T-cell (primary cell): ENCODE measurements around the gene GUF1. TPM values are rescaled to one million over a fixed set of nuclear protein-coding genes. Genes with fewer than 3 reads are reported as not detected.

Source experiments
- ATAC-seq, 4 experiments: fragments of 200-7000 bp in 3 of 4; fragments of 150-1000 bp in 1 of 4; cut with Tn5 transposase; replicated peaks in 1 of 4; 1 replicate in 3 of 4; 2 replicates in 1 of 4; pipeline ENCODE4 v1.10.0; 2021; ENCODE audit warnings: moderate library complexity in 3 of 4, mild to moderate bottlenecking in 2 of 4, moderate number of reproducible peaks in 1 of 4
- CTCF ChIA-PET, 2 donors: fragments of 300-600 bp; sonication (Branson Sonifier 250); formaldehyde crosslinking; loops; one replicate each; lab custom pipeline; 2022; ENCODE audit warnings: antibody characterized with exemption in 2 of 2; lab: Charles Lee
- POLR2A ChIA-PET, 2 donors: fragments of 300-600 bp; sonication (Branson Sonifier 250); formaldehyde crosslinking; loops; one replicate each; lab custom pipeline; 2022; ENCODE audit warnings: antibody characterized with exemption in 2 of 2; lab: Charles Lee
- DNase-seq, 35 experiments: peaks; one replicate each; pipeline versions ENCODE4 v3.0.0 to v3.0.0-alpha.2; 2013 to 2023
- H3K27ac ChIP-seq: one replicate; pipeline ENCODE4 v1.5.1; 2013; ENCODE audit warnings: low read length
- H3K27me3 ChIP-seq, 2 experiments: replicated peaks in 1 of 2; 1 replicate in 1 of 2; 2 replicates in 1 of 2; pipeline versions ENCODE4 v1.6.1 to v1.7.0; 2013; ENCODE audit warnings: low read length in 1 of 2, mixed read lengths in 1 of 2; ENCODE audit not compliant: control insufficient read depth in 2 of 2, insufficient read depth in 2 of 2; ENCODE audit errors: extremely low read depth in 1 of 2
- H3K36me3 ChIP-seq, 2 donors: 1 replicate in 1 of 2; 2 replicates in 1 of 2; pipeline versions ENCODE4 v1.6.1 to v1.7.0; 2013; ENCODE audit warnings: low read length in 1 of 2; ENCODE audit not compliant: control insufficient read depth in 2 of 2, insufficient read depth in 1 of 2; ENCODE audit errors: extremely low read depth in 1 of 2
- H3K4me1 ChIP-seq, 2 experiments: 1 replicate in 1 of 2; 2 replicates in 1 of 2; pipeline versions ENCODE4 v1.6.1 to v1.7.0; 2013; ENCODE audit warnings: low read length in 2 of 2, mixed read lengths in 1 of 2; ENCODE audit not compliant: insufficient read depth in 2 of 2, control insufficient read depth in 1 of 2; ENCODE audit errors: extremely low read depth in 1 of 2
- H3K4me3 ChIP-seq, 2 donors: 1 replicate in 1 of 2; 2 replicates in 1 of 2; pipeline versions ENCODE4 v1.5.1 to v1.7.0; 2013; ENCODE audit warnings: mild to moderate bottlenecking in 2 of 2, low read length in 1 of 2, moderate library complexity in 1 of 2; ENCODE audit not compliant: control insufficient read depth in 1 of 2; ENCODE audit errors: extremely low read depth in 1 of 2
- H3K9me3 ChIP-seq: 2 replicates; pipeline ENCODE4 v1.7.0; 2013
- H3K27ac Mint-ChIP-seq, 2 donors: one replicate each; pipeline ENCODE4 v1.8.0; 2020 to 2021; ENCODE audit warnings: mild to moderate bottlenecking in 2 of 2, mixed read lengths in 2 of 2
- H3K27me3 Mint-ChIP-seq, 2 donors: one replicate each; pipeline ENCODE4 v1.8.0; 2021 to 2022; ENCODE audit warnings: mixed read lengths in 2 of 2
- H3K36me3 Mint-ChIP-seq: one replicate; pipeline ENCODE4 v1.8.0; 2021; ENCODE audit warnings: mixed read lengths
- H3K4me1 Mint-ChIP-seq, 3 donors: one replicate each; pipeline ENCODE4 v1.8.0; 2020 to 2022; ENCODE audit warnings: mixed read lengths in 3 of 3, mild to moderate bottlenecking in 1 of 3
- H3K4me3 Mint-ChIP-seq, 3 donors: one replicate each; pipeline ENCODE4 v1.8.0; 2020 to 2022; ENCODE audit warnings: mild to moderate bottlenecking in 3 of 3, mixed read lengths in 3 of 3, moderate library complexity in 3 of 3
- H3K9me3 Mint-ChIP-seq, 3 donors: one replicate each; pipeline ENCODE4 v1.8.0; 2020 to 2022; ENCODE audit warnings: mixed read lengths in 3 of 3
- WGBS: methylation state at CpG from one replicate; pipeline ENCODE4 v1.1.5; 2013; ENCODE audit warnings: missing lambda C conversion rate; ENCODE audit not compliant: insufficient coverage; 5-methylcytosine and 5-hydroxymethylcytosine counted together
- total RNA-seq, 35 experiments: library from RNA in 6 of 35; stranded (reverse) in 6 of 35; fragments of 120-200 nt in 1 of 35; gene quantifications; one replicate each; pipeline versions ENCODE4 v1.2.1 to v1.2.4 and lab custom pipeline; 2013 to 2026

Gene GUF1
- total RNA-seq, 5 donors from 2014 or later (not counting 1 experiment from before 2014, with no cell fraction given) = 16.2 to 23.8 (median 21.2) TPM

DNA sequence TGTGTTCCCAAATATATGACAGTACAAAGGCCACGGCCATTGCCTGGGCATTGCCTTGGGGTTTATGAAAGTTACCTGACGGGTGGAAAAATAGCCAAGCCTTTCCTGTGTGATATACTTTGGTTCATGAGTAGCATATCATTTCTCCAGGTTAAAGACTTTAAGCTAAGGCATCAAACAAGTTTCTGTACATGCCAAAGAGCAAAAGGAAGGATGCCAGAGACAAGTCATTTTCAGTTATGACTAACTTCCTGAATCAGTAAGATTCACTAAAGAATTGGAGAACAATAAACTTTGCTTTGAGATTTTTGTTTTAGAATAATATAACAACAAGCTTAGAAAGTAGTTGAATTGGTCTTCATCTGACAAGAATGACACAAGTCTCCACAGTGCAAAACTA, 9.7 kb upstream of the GUF1 start:
- ChIA-PET CTCF (no interaction called here), POLR2A (no interaction called here)
- no peak overlapping the region for H3K27ac Mint-ChIP-seq
- H3K4me3 ChIP-seq = no peak overlapping the region
- no peak overlapping the region for H3K4me3 Mint-ChIP-seq
- 29% methylated on average over 1 of the region's 2 CpGs for WGBS
- peaks cover 2 to 16% of the 10 kb centered on the region in 2 donors for H3K27me3 Mint-ChIP-seq
- H3K4me1 Mint-ChIP-seq = no peaks in the 10 kb centered on the region
- no peaks in the 10 kb centered on the region for H3K4me1 ChIP-seq
- DNase-seq (no peak), ATAC-seq (no peak)
- no peaks in the 10 kb centered on the region for H3K36me3 ChIP-seq
- H3K36me3 Mint-ChIP-seq = no peaks in the 10 kb centered on the region
- H3K27me3 ChIP-seq = peaks cover 2 to 6% of the 10 kb centered on the region in 2 experiments
- no peaks in the 10 kb centered on the region for H3K9me3 ChIP-seq
- H3K9me3 Mint-ChIP-seq = no peaks in the 10 kb centered on the region
- H3K27ac ChIP-seq = no peak overlapping the region

DNA sequence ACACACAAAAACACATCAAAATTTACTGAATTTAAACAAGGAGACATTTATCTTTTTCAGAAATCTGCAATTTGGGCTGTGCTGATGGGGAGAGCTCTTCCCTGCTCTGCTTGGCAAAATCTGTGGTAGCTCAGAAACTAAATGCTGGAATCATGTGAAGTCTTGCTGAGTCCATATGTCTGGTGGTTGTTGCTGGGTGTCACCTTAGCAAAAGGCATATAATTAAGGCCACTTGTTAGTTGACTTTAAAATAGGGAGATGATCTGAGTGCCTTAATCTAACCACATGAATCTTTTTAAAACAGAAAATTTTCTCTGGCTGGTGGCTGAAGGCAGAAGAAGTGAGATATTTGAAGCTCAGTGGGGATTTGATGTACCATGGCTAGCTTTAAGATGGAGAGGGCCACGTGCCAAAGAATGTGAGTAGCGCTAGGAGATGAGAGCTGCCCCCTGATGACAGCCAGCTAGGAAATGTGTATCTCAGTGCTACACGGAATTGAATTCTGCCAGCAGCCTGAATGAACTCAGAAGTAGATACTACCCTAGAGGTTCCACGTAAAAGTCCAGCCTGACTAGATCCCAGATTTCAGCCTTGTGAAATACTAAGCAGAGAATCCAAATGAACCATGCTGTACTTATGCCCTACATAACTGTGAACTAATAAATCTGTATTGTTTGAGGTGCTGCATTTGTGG, 7.6 kb upstream of the GUF1 start:
- no peaks in the 10 kb centered on the region for H3K9me3 ChIP-seq
- H3K27ac ChIP-seq = no peak overlapping the region
- H3K27ac Mint-ChIP-seq = no peak overlapping the region
- H3K36me3 Mint-ChIP-seq = no peaks in the 10 kb centered on the region
- peaks cover 2 to 16% of the 10 kb centered on the region in 2 donors for H3K27me3 Mint-ChIP-seq
- no peaks in the 10 kb centered on the region for H3K4me1 Mint-ChIP-seq
- H3K4me3 Mint-ChIP-seq = no peak overlapping the region
- no peak overlapping the region for H3K4me3 ChIP-seq
- H3K9me3 Mint-ChIP-seq = no peaks in the 10 kb centered on the region
- peaks cover 0 to 2% of the 10 kb centered on the region in 2 experiments for H3K27me3 ChIP-seq
- H3K36me3 ChIP-seq = no peaks in the 10 kb centered on the region
- ATAC-seq (no peak), DNase-seq (no peak)
- no peaks in the 10 kb centered on the region for H3K4me1 ChIP-seq
- CTCF ChIA-PET = no interaction called here
- WGBS = 92% methylated on average over 3 of the region's 4 CpGs
- POLR2A ChIA-PET = no interaction called here

DNA sequence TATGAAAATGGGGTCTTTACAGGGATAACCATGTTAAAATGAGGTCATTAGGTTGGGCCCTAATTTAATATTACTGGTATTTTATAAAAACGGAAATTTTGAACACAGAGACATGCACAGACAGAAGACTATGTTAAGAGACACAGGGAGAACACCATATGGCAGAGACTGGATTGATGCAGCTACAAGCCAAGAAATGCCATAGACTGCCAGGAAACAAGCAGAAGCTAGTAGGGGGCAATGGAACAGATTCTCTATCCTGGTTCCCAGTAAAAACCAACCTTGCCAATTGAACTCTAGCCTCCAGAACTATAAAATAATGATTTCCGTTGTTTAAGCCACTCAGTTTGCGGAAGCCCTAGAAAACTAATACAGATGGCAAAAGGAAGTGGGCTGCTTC, 6.6 kb upstream of the GUF1 start:
- Histone ChIP-seq H3K4me1 (no peaks in the 10 kb centered on the region), H3K4me3 (no peak overlapping the region), H3K27ac (no peak overlapping the region), H3K27me3 (peaks cover 0 to 2% of the 10 kb centered on the region in 2 experiments), H3K9me3 (no peaks in the 10 kb centered on the region), H3K36me3 (no peaks in the 10 kb centered on the region)
- POLR2A ChIA-PET = no interaction called here
- ATAC-seq (no peak), DNase-seq (no peak)
- 90% methylated on average over 2 of the region's 3 CpGs for WGBS
- CTCF ChIA-PET = no interaction called here
- Mint-ChIP-seq H3K27me3 (peaks cover 2 to 16% of the 10 kb centered on the region in 2 donors), H3K27ac (no peak overlapping the region), H3K9me3 (no peaks in the 10 kb centered on the region), H3K4me3 (no peak overlapping the region), H3K36me3 (no peaks in the 10 kb centered on the region), H3K4me1 (no peaks in the 10 kb centered on the region)

DNA sequence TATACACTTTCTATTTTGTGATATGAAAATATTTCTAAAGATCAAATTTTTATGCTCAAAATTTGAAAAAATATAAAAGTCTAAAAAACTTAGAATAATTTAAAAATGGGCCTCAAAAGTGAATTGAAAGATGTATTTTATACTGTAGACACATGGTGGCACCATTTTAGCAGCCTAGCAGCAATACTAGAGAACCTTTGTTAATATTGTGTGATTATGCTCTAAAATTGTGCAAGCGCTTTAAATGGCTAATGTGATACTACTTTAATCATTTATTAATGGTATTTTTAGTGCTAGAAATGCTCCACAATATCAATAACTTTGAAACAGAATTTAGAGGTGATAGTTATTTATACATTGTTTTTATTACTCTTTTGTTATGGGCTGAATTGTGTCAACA, 3.7 kb upstream of the GUF1 start:
- ATAC-seq = no peak
- Mint-ChIP-seq H3K27me3 (peaks cover 2 to 10% of the 10 kb centered on the region in 2 donors), H3K9me3 (no peaks in the 10 kb centered on the region), H3K4me1 (peaks cover 15 to 20% (median 15%) of the 10 kb centered on the region in 3 donors), H3K36me3 (no peaks in the 10 kb centered on the region), H3K27ac (no peak overlapping the region), H3K4me3 (no peak overlapping the region)
- no peaks in the 10 kb centered on the region for H3K36me3 ChIP-seq
- H3K9me3 ChIP-seq = no peaks in the 10 kb centered on the region
- DNase-seq = no peak
- peaks cover 7 to 14% of the 10 kb centered on the region in 2 experiments for H3K4me1 ChIP-seq
- POLR2A ChIA-PET = no interaction called here
- H3K4me3 ChIP-seq = no peak overlapping the region
- H3K27ac ChIP-seq = no peak overlapping the region
- no CpG with 5 or more reads among the region's 1 CpG for WGBS
- no peaks in the 10 kb centered on the region for H3K27me3 ChIP-seq
- CTCF ChIA-PET = no interaction called here

DNA sequence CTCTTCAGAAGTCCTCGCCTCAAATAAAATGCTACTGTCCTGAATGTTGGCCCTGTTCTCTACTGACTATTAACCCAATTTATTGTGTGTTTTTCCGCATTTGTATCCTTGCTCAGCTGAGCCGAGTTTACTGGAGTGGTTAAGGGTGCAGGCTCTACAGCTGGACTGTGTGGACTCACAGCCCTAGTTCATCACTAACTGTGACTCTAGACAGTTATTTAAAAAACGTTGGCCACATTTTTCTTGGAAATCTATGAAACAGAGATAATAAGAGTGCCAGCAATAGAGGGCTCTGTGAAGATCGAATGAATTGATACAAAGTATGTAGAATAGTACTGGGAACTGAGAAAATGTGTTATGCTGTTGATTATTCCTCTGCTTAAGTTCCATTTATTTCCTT, 2.9 kb upstream of the GUF1 start:
- H3K27me3 ChIP-seq = no peaks in the 10 kb centered on the region
- Mint-ChIP-seq H3K9me3 (no peaks in the 10 kb centered on the region), H3K27ac (no peak overlapping the region), H3K27me3 (peaks cover 2 to 5% of the 10 kb centered on the region in 2 donors), H3K4me1 (peaks cover 15 to 27% (median 22%) of the 10 kb centered on the region in 3 donors), H3K36me3 (no peaks in the 10 kb centered on the region), H3K4me3 (no peak overlapping the region)
- H3K9me3 ChIP-seq = no peaks in the 10 kb centered on the region
- no peak overlapping the region for H3K27ac ChIP-seq
- H3K4me1 ChIP-seq = peaks cover 14 to 16% of the 10 kb centered on the region in 2 experiments
- ChIA-PET POLR2A (interaction anchor here in 1 of 2 donors (0.6 to 0.7 kb wide), 2 partner anchors 35 to 478 kb away, joined by 3 read pairs; no protein-coding TSS in a partner anchor), CTCF (interaction anchor here in 1 of 2 donors (0.8 kb wide), 1 partner anchor 52 kb away, joined by 3 read pairs; no protein-coding TSS in a partner anchor)
- no peak overlapping the region for H3K4me3 ChIP-seq
- no CpG with 5 or more reads among the region's 5 CpGs for WGBS
- DNase-seq (no peak), ATAC-seq (no peak)
- H3K36me3 ChIP-seq = no peaks in the 10 kb centered on the region

DNA sequence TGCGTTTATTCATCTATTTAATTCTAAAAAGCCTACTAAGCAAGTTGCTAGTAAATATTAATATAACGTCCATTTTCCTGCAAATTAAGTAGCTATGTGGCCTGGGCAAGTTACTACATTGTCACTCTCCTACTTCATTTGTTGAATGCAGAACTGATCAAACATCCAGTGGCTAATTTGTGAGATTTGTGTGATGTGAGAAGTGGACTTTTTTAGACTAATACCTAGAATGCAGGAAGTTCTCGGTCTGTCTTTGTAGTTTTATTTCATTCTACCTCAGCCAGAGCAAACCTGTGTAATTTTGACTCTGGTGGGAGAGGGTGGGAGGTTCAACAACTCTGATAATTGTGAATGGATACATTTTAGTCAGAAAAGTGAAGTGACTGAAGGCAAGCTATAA, 840 bp downstream of the GUF1 start:
- Histone ChIP-seq H3K27me3 (no peaks in the 10 kb centered on the region), H3K27ac (peak overlapping the region; percentile 95), H3K9me3 (no peaks in the 10 kb centered on the region), H3K4me3 (peak overlapping the region; percentile 78 to 84), H3K36me3 (peaks cover 0 to 11% of the 10 kb centered on the region in 2 donors), H3K4me1 (peaks cover 14 to 22% of the 10 kb centered on the region in 2 experiments)
- Mint-ChIP-seq H3K4me3 (peak overlapping the region; percentile 93 to 97 (median 96)), H3K9me3 (no peaks in the 10 kb centered on the region), H3K36me3 (peaks cover 8% of the 10 kb centered on the region), H3K27ac (peak overlapping the region; percentile 93 to 99), H3K27me3 (no peaks in the 10 kb centered on the region), H3K4me1 (peaks cover 29 to 44% (median 33%) of the 10 kb centered on the region in 3 donors)
- DNase-seq = no peak
- no CpG with 5 or more reads among the region's 3 CpGs for WGBS
- POLR2A ChIA-PET = interaction anchor here in 1 of 2 donors (0.5 to 2.2 kb wide), 8 partner anchors 8 to 48 kb away, joined by 3 to 9 read pairs (median 4); partner anchors contain the start of gene GNPDA2
- CTCF ChIA-PET = interaction anchor here (0.5 to 2.2 kb wide), 6 partner anchors 11 to 81 kb away, joined by 3 to 11 read pairs (median 3); partner anchors contain the start of gene GNPDA2 (in 1 of the 2)
- ATAC-seq = no peak
